HEK293 (cell line): ENCODE data around the gene BEST3.
A peak's percentile ranks its signal among the peaks of the same experiment; 100 is the strongest.

ENCODE experiments used
- CTCF ChIA-PET: fragments of 350-600 bp; formaldehyde crosslinking; extraction: SDS; loops from one replicate; lab custom pipeline; 2021; ENCODE audit warnings: antibody characterized with exemption; lab: Yijun Ruan, JAX
- POLR2A ChIA-PET: fragments of 300-600 bp; formaldehyde crosslinking; extraction: SDS; loops from one replicate; lab custom pipeline; 2020; ENCODE audit warnings: antibody characterized with exemption, inconsistent platforms; lab: Yijun Ruan, JAX
- H3K27ac ChIP-seq: fragments of 200-500 bp; sonication (Bioruptor generic); 2 replicates; pipeline ENCODE4 v1.5.1; 2014; ENCODE audit warnings: low read depth, low read length, control low read depth, inconsistent platforms; ENCODE audit errors: extremely low read depth
- H3K36me3 ChIP-seq, 2 experiments: fragments of 200-500 bp in 1 of 2; sonication (Bioruptor generic) in 1 of 2; 1 replicate in 1 of 2; 2 replicates in 1 of 2; pipeline ENCODE4 v1.5.1; 2014 to 2017; ENCODE audit warnings: inconsistent platforms in 2 of 2, low read length in 2 of 2; ENCODE audit not compliant: control insufficient read depth in 2 of 2, insufficient read depth in 1 of 2
- H3K4me1 ChIP-seq: fragments of 200-500 bp; sonication (Bioruptor generic); 2 replicates; pipeline ENCODE4 v1.5.1; 2014; ENCODE audit warnings: mild to moderate bottlenecking, low read length, inconsistent platforms; ENCODE audit not compliant: control insufficient read depth, insufficient read depth
- H3K4me3 ChIP-seq: 2 replicates; pipeline ENCODE4 v1.5.1; 2011; ENCODE audit warnings: low read depth, mild to moderate bottlenecking, control low read depth, low read length, moderate library complexity
- H3K9me3 ChIP-seq: fragments of 200-500 bp; sonication (Bioruptor generic); 2 replicates; pipeline ENCODE4 v1.5.1; 2014; ENCODE audit warnings: low read depth, low read length, inconsistent platforms; ENCODE audit not compliant: control insufficient read depth, insufficient read depth
- ATF2 ChIP-seq: fragments of 450-650 bp; formaldehyde crosslinking; IDR thresholded peaks from 2 replicates; pipeline ENCODE4 v1.5.1; 2016; ENCODE audit warnings: missing biosample characterization, missing genetic modification characterization, low read depth
- CTCF ChIP-seq: fragments of 450-650 bp; formaldehyde crosslinking; IDR thresholded peaks from 2 replicates; pipeline ENCODE4 v1.5.1; 2016; ENCODE audit warnings: missing biosample characterization, missing genetic modification characterization
- HOXC10 ChIP-seq: sonication (generic); formaldehyde crosslinking; IDR thresholded peaks from 2 replicates; pipeline ENCODE4 v1.8.1; 2023; ENCODE audit warnings: mild to moderate bottlenecking, missing genetic modification reagents
- KLF8 ChIP-seq: fragments of 450-650 bp; formaldehyde crosslinking; IDR thresholded peaks from 2 replicates; pipeline ENCODE4 v1.5.1; 2016; ENCODE audit warnings: missing biosample characterization, missing genetic modification characterization
- SALL2 ChIP-seq: fragments of 450-650 bp; formaldehyde crosslinking; IDR thresholded peaks from 2 replicates; pipeline ENCODE4 v1.5.0; 2017; ENCODE audit warnings: missing biosample characterization, mild to moderate bottlenecking, missing genetic modification characterization, borderline replicate concordance
- SCRT1 ChIP-seq: fragments of 450-650 bp; formaldehyde crosslinking; IDR thresholded peaks from 2 replicates; pipeline ENCODE4 v1.5.1; 2016; ENCODE audit warnings: missing biosample characterization, missing genetic modification characterization, borderline replicate concordance
- SCRT2 ChIP-seq: fragments of 450-650 bp; formaldehyde crosslinking; IDR thresholded peaks from 2 replicates; pipeline ENCODE4 v1.5.1; 2016; ENCODE audit warnings: missing biosample characterization, missing genetic modification characterization
- YY2 ChIP-seq: fragments of 450-650 bp; formaldehyde crosslinking; IDR thresholded peaks from 2 replicates; pipeline ENCODE4 v1.5.1; 2016; ENCODE audit warnings: missing biosample characterization, missing genetic modification characterization
- ZBTB8A ChIP-seq: fragments of 450-650 bp; formaldehyde crosslinking; IDR thresholded peaks from 2 replicates; pipeline ENCODE4 v1.5.1; 2016; ENCODE audit warnings: missing biosample characterization, missing genetic modification characterization
- ZFP37 ChIP-seq: fragments of 450-650 bp; formaldehyde crosslinking; IDR thresholded peaks from 2 replicates; pipeline ENCODE4 v1.5.1; 2016; ENCODE audit warnings: missing biosample characterization, missing genetic modification characterization
- ZNF132 ChIP-seq: fragments of 450-650 bp; formaldehyde crosslinking; IDR thresholded peaks from 2 replicates; pipeline ENCODE4 v1.5.1; 2017; ENCODE audit warnings: missing biosample characterization, missing genetic modification characterization, borderline replicate concordance
- ZNF133 ChIP-seq: fragments of 450-650 bp; formaldehyde crosslinking; IDR thresholded peaks from 2 replicates; pipeline ENCODE4 v1.5.1; 2016; ENCODE audit warnings: missing biosample characterization, missing genetic modification characterization
- ZNF174 ChIP-seq: fragments of 450-650 bp; formaldehyde crosslinking; IDR thresholded peaks from 2 replicates; pipeline ENCODE4 v1.5.0; 2017; ENCODE audit warnings: missing biosample characterization, mild to moderate bottlenecking, missing genetic modification characterization
- ZNF175 ChIP-seq: fragments of 450-650 bp; formaldehyde crosslinking; IDR thresholded peaks from 2 replicates; pipeline ENCODE4 v1.5.1; 2016; ENCODE audit warnings: missing biosample characterization, missing genetic modification characterization
- ZNF19 ChIP-seq: fragments of 450-650 bp; formaldehyde crosslinking; IDR thresholded peaks from 2 replicates; pipeline ENCODE4; 2016; ENCODE audit warnings: missing biosample characterization, missing genetic modification characterization, low read depth
- ZNF302 ChIP-seq: fragments of 450-650 bp; formaldehyde crosslinking; IDR thresholded peaks from 2 replicates; pipeline ENCODE4 v1.5.1; 2016; ENCODE audit warnings: missing biosample characterization, missing genetic modification characterization, low read depth
- ZNF350 ChIP-seq: fragments of 450-650 bp; formaldehyde crosslinking; IDR thresholded peaks from 2 replicates; pipeline ENCODE4 v1.5.0; 2017; ENCODE audit warnings: missing biosample characterization, mild to moderate bottlenecking, missing genetic modification characterization
- ZNF433 ChIP-seq: fragments of 450-650 bp; formaldehyde crosslinking; IDR thresholded peaks from 2 replicates; pipeline ENCODE4 v1.5.1; 2016; ENCODE audit warnings: missing biosample characterization, missing genetic modification characterization, low read depth
- ZNF473 ChIP-seq: fragments of 450-650 bp; formaldehyde crosslinking; IDR thresholded peaks from 2 replicates; pipeline ENCODE4 v1.5.1; 2017; ENCODE audit warnings: missing biosample characterization, missing genetic modification characterization
- ZNF561 ChIP-seq: fragments of 450-650 bp; IDR thresholded peaks from 2 replicates; pipeline ENCODE4 v1.5.1; 2018; ENCODE audit warnings: missing biosample characterization, missing genetic modification characterization, borderline replicate concordance
- ZNF610 ChIP-seq: fragments of 450-650 bp; formaldehyde crosslinking; IDR thresholded peaks from 2 replicates; pipeline ENCODE4 v1.5.1; 2016; ENCODE audit warnings: missing biosample characterization, missing genetic modification characterization, borderline replicate concordance
- ZNF664 ChIP-seq: fragments of 450-650 bp; formaldehyde crosslinking; IDR thresholded peaks from 2 replicates; pipeline ENCODE4 v1.5.1; 2016; ENCODE audit warnings: missing biosample characterization, missing genetic modification characterization
- ZNF677 ChIP-seq: fragments of 450-650 bp; IDR thresholded peaks from 2 replicates; pipeline ENCODE4 v1.5.0; 2018; ENCODE audit warnings: missing biosample characterization, mild to moderate bottlenecking, missing genetic modification characterization, moderate library complexity
- ZNF692 ChIP-seq: fragments of 450-650 bp; formaldehyde crosslinking; IDR thresholded peaks from 2 replicates; pipeline ENCODE4 v1.5.1; 2016; ENCODE audit warnings: missing biosample characterization, missing genetic modification characterization
- ZNF704 ChIP-seq: fragments of 450-650 bp; formaldehyde crosslinking; IDR thresholded peaks from 2 replicates; pipeline ENCODE4 v1.5.1; 2016; ENCODE audit warnings: missing biosample characterization, missing genetic modification characterization
- ZNF777 ChIP-seq: fragments of 450-650 bp; formaldehyde crosslinking; IDR thresholded peaks from 2 replicates; pipeline ENCODE4 v1.5.1; 2017; ENCODE audit warnings: missing biosample characterization, missing genetic modification characterization, borderline replicate concordance
- ZNF837 ChIP-seq: fragments of 450-650 bp; formaldehyde crosslinking; IDR thresholded peaks from 2 replicates; pipeline ENCODE4 v1.5.1; 2016; ENCODE audit warnings: missing biosample characterization, missing genetic modification characterization
- ZXDB ChIP-seq: fragments of 450-650 bp; formaldehyde crosslinking; IDR thresholded peaks from 2 replicates; pipeline ENCODE4 v1.5.1; 2016; ENCODE audit warnings: missing biosample characterization, missing genetic modification characterization

Gene BEST3

GRCh38 chr12:69738351-69739286, 39.5 kb upstream of the BEST3 start, which contains the start of gene RAB3IP (continued):
- no peak for TF ChIP-seq ATF2
- no peak for TF ChIP-seq ZNF664 (tag by site-specific recombination)
- no peak; the same call in 1 of the 2 replicates for TF ChIP-seq CTCF
- TF ChIP-seq ZNF19 = no peak
- TF ChIP-seq HOXC10 (CRISPR knock-in tag) = no peak
- peak; percentile 54 for TF ChIP-seq KLF8

GRCh38 chr12:69733638-69734037, 34.5 kb upstream of the BEST3 start:
- no peaks in the 10 kb centered on the region for H3K9me3 ChIP-seq
- TF ChIP-seq ZNF473 = no peak
- no peak for TF ChIP-seq ZNF561 (tag by site-specific recombination)
- TF ChIP-seq ZNF837 = no peak
- TF ChIP-seq SCRT2 (tag by site-specific recombination) = peak; percentile 70
- no peak for TF ChIP-seq ZFP37 (tag by site-specific recombination)
- no peak for TF ChIP-seq ZNF302
- no peak for TF ChIP-seq ZNF350
- TF ChIP-seq ZNF692 (tag by site-specific recombination) = no peak
- no peak for TF ChIP-seq ZNF132 (tag by site-specific recombination)
- no peak for TF ChIP-seq YY2
- no peak for TF ChIP-seq ZNF610 (tag by site-specific recombination)
- peak; percentile 29; the same call in 1 of the 2 replicates for TF ChIP-seq SCRT1 (tag by site-specific recombination)
- TF ChIP-seq ZNF433 (tag by site-specific recombination) = no peak
- no peak for TF ChIP-seq ZNF704 (tag by site-specific recombination)
- no peak for TF ChIP-seq ZNF175 (tag by site-specific recombination)
- no peak for TF ChIP-seq ZNF174 (tag by site-specific recombination)
- TF ChIP-seq ZBTB8A (tag by site-specific recombination) = no peak
- no peak for TF ChIP-seq ZNF777 (tag by site-specific recombination)
- TF ChIP-seq ZXDB (tag by site-specific recombination) = no peak
- TF ChIP-seq ZNF677 = no peak
- peak; percentile 58; the same call in 1 of the 2 replicates for TF ChIP-seq ZNF133 (tag by site-specific recombination)
- TF ChIP-seq SALL2 (tag by site-specific recombination) = no peak
- H3K4me1 ChIP-seq = no peaks in the 10 kb centered on the region
- ChIA-PET CTCF (interaction anchor here (0.6 kb wide), 1 partner anchor 51 kb away, joined by 3 read pairs; no protein-coding TSS in a partner anchor), POLR2A (no interaction called here)
- H3K27ac ChIP-seq = no peak overlapping the region
- no peak overlapping the region for H3K4me3 ChIP-seq
- no peaks in the 10 kb centered on the region for H3K36me3 ChIP-seq
